ENCODE data around the gene RNF223.

Gene RNF223

GRCh38 chr1:1089731-1090423 is 15.8 kb upstream of the RNF223 start:
- no peaks in the 10 kb centered on the region for H3F3A ChIP-seq (ENCODE audit: insufficient read depth, low read length)
- H2AFZ ChIP-seq (ENCODE audit: low read length): no peak overlapping the region
- TF ChIP-seq EZH2phosphoT487 (IDR thresholded peaks at IDR 0.05; ENCODE audit: low read length) (no peak), CTCF (IDR thresholded peaks at IDR 0.05; ENCODE audit: low read length) (no peak), EZH2 (optimal IDR thresholded peaks at IDR 0.05; ENCODE audit: low read depth, low read length) (no peak)
- H3K9ac ChIP-seq (ENCODE audit: low read length): no peak overlapping the region
- no peaks in the 10 kb centered on the region for H3K79me2 ChIP-seq (ENCODE audit: low read length)
- no peak overlapping the region for H3K4me3 ChIP-seq (ENCODE audit: low read length)
- no peak overlapping the region for H3K27ac ChIP-seq (ENCODE audit: low read length)
- H3K4me1 ChIP-seq (ENCODE audit: low read length): no peaks in the 10 kb centered on the region
- H4K20me1 ChIP-seq (ENCODE audit: insufficient read depth, low read length): no peaks in the 10 kb centered on the region
- no peaks in the 10 kb centered on the region for H3K9me2 ChIP-seq (replicated peaks; ENCODE audit: insufficient read depth, low read length)
- no peak for DNase-seq
- no peaks in the 10 kb centered on the region for H3K27me3 ChIP-seq (replicated peaks; ENCODE audit: insufficient read depth, low read length)
- no peak overlapping the region for H3K4me2 ChIP-seq (ENCODE audit: low read depth, low read length)
- no peaks in the 10 kb centered on the region for H3K9me3 ChIP-seq (replicated peaks; ENCODE audit: insufficient read depth, low read length)
- no peaks in the 10 kb centered on the region for H3K36me3 ChIP-seq (replicated peaks; ENCODE audit: insufficient read depth, low read length)

- H4K20me1 ChIP-seq (ENCODE audit: insufficient read depth, low read length): no peaks in the 10 kb centered on the region
- H3K9ac ChIP-seq (ENCODE audit: low read length): no peak overlapping the region
- H3K4me3 ChIP-seq (ENCODE audit: low read length): no peak overlapping the region
- no peak overlapping the region for H3K27ac ChIP-seq (ENCODE audit: low read length)
- no peaks in the 10 kb centered on the region for H3K4me1 ChIP-seq (ENCODE audit: low read length)
- DNase-seq: no peak
- H2AFZ ChIP-seq (ENCODE audit: low read length): no peak overlapping the region
- H3K9me2 ChIP-seq (replicated peaks; ENCODE audit: insufficient read depth, low read length): no peaks in the 10 kb centered on the region
- H3K27me3 ChIP-seq (replicated peaks; ENCODE audit: insufficient read depth, low read length): no peaks in the 10 kb centered on the region
- H3K9me3 ChIP-seq (replicated peaks; ENCODE audit: insufficient read depth, low read length): no peaks in the 10 kb centered on the region
- no peaks in the 10 kb centered on the region for H3K36me3 ChIP-seq (replicated peaks; ENCODE audit: insufficient read depth, low read length)
- no peaks in the 10 kb centered on the region for H3K79me2 ChIP-seq (ENCODE audit: low read length)
- no peak overlapping the region for H3K4me2 ChIP-seq (ENCODE audit: low read depth, low read length)
- no peak for TF ChIP-seq CTCF (IDR thresholded peaks at IDR 0.05; ENCODE audit: low read length)
- TF ChIP-seq EZH2phosphoT487 (IDR thresholded peaks at IDR 0.05; ENCODE audit: low read length): no peak
- no peak for TF ChIP-seq EZH2 (optimal IDR thresholded peaks at IDR 0.05; ENCODE audit: low read depth, low read length)
- H3F3A ChIP-seq (ENCODE audit: insufficient read depth, low read length): no peaks in the 10 kb centered on the region
Observed at GRCh38 chr1:1088801-1089680, 14.9 kb upstream of the RNF223 start.

GRCh38 chr1:1088029-1088800 is 14.1 kb upstream of the RNF223 start:
- no peaks in the 10 kb centered on the region for H3K4me1 ChIP-seq (ENCODE audit: low read length)
- no peaks in the 10 kb centered on the region for H3K9me2 ChIP-seq (replicated peaks; ENCODE audit: insufficient read depth, low read length)
- H3K27ac ChIP-seq (ENCODE audit: low read length): no peak overlapping the region
- H3K27me3 ChIP-seq (replicated peaks; ENCODE audit: insufficient read depth, low read length): no peaks in the 10 kb centered on the region
- H3K36me3 ChIP-seq (replicated peaks; ENCODE audit: insufficient read depth, low read length): no peaks in the 10 kb centered on the region
- H3K9ac ChIP-seq (ENCODE audit: low read length): no peak overlapping the region
- H3K9me3 ChIP-seq (replicated peaks; ENCODE audit: insufficient read depth, low read length): no peaks in the 10 kb centered on the region
- no peak for DNase-seq
- no peaks in the 10 kb centered on the region for H3K79me2 ChIP-seq (ENCODE audit: low read length)
- no peak overlapping the region for H3K4me2 ChIP-seq (ENCODE audit: low read depth, low read length)
- H2AFZ ChIP-seq (ENCODE audit: low read length): no peak overlapping the region
- TF ChIP-seq EZH2phosphoT487 (IDR thresholded peaks at IDR 0.05; ENCODE audit: low read length): no peak
- no peaks in the 10 kb centered on the region for H3F3A ChIP-seq (ENCODE audit: insufficient read depth, low read length)
- no peaks in the 10 kb centered on the region for H4K20me1 ChIP-seq (ENCODE audit: insufficient read depth, low read length)
- H3K4me3 ChIP-seq (ENCODE audit: low read length): no peak overlapping the region

Measured in MM.1S (cell line).